RWPE1 (cell line): ENCODE measurements around the gene RCAN1.

Experiments used
- CTCF ChIA-PET: fragments of 350-600 bp; sonication (Branson Sonifier 250); formaldehyde crosslinking; extraction: SDS; loops from one replicate; lab custom pipeline; 2021; lab: Yijun Ruan, JAX
- POLR2A ChIA-PET: fragments of 400-600 bp; formaldehyde crosslinking; extraction: SDS; loops from one replicate; lab custom pipeline; 2020; ENCODE audit warnings: antibody characterized with exemption; ENCODE audit not compliant: low non-redundant PET; lab: Yijun Ruan, JAX
- DNase-seq: peaks from one replicate; pipeline ENCODE4 v3.0.0; 2012; ENCODE audit warnings: low spot score
- H3K27ac ChIP-seq: fragments of 450-650 bp; 2 replicates; pipeline ENCODE4 v1.5.1; 2017
- CTCF ChIP-seq: fragments of 450-650 bp; conservative IDR thresholded peaks from 2 replicates; pipeline ENCODE4 v1.5.1; 2017; ENCODE audit warnings: low read depth, mild to moderate bottlenecking

RCAN1 gene

GRCh38 chr21:34625030-34625593, 10.2 kb upstream of the RCAN1 start:
- ChIA-PET POLR2A (no interaction called here), CTCF (no interaction called here)
- no peak for DNase-seq
- no peak for TF ChIP-seq CTCF
- no peak overlapping the region for H3K27ac ChIP-seq

DNA sequence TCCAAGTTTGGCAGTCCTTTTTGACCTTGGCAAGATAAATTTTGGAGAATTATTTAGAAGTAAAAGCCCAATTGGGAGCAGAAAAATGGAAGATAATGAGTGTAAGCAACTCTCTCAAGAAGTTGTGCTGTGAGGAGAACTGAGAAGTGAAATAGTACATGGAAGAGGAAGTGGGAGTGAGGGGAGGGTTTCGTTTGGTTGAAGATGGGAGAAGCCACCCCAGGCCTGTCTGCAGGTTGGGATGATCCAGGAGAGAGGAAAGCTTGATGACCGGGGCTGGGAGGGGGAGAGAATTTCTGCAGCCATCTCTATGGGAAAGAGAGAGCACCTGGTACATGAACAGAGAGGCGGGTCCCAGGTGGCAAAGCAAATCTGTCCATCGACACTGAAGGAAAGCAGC, 8.6 kb upstream of the RCAN1 start:
- ChIA-PET POLR2A (no interaction called here), CTCF (no interaction called here)
- DNase-seq = no peak
- no peak overlapping the region for H3K27ac ChIP-seq
- TF ChIP-seq CTCF = no peak

DNA sequence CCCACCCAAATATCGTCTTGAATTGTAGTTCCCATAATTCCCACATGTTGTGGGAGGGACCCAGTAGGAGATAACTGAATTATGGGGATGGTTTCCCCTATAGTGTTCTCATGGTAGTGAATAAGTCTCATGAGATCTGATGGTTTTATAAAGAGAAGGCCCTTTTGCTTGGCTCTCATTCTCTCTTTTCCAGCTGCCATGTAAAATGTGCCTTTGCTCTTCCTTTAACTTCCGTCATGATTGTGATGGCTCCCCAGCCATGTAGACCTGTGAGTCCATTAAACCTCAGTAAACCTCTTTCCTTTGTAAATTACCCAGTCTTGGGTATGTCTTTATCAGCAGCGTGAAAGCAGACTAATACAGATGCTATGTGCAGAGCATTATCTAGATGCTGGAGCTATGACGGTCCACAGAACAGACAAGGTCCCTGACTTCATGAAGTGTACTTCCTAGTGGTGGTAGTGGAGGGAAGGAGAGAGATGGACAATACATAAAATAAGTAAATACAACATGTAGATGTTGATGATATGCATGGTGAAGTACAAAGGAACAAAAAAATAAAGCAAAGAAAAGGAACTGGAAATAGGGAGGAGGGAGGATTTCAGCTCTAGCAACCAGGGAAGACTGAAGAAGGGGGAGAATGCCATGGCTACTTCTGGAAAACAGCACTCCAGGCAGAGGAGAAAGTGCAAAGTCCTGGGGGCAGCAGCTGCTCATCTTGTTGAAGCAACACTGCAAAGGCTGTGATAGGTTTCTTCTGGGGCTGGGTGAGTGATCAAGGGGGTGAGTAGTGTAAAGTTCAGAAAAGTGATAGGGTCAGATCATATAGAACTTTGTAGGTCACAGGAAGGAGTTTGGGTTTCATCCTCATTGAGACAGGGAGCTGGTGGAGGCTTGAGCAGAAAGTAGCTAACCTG, 6.8 kb upstream of the RCAN1 start:
- no peak for TF ChIP-seq CTCF
- ChIA-PET POLR2A (no interaction called here), CTCF (interaction anchor here (1.7 kb wide), 1 partner anchor 19 kb away, joined by 6 read pairs; no protein-coding TSS in a partner anchor)
- no peak for DNase-seq
- H3K27ac ChIP-seq = no peak overlapping the region

GRCh38 chr21:34619841-34620665, 5.1 kb upstream of the RCAN1 start:
- ChIA-PET POLR2A (no interaction called here), CTCF (interaction anchor here (1.7 kb wide), 1 partner anchor 17 kb away, joined by 6 read pairs; no protein-coding TSS in a partner anchor)
- TF ChIP-seq CTCF = no peak
- no peak overlapping the region for H3K27ac ChIP-seq
- no peak for DNase-seq

DNA sequence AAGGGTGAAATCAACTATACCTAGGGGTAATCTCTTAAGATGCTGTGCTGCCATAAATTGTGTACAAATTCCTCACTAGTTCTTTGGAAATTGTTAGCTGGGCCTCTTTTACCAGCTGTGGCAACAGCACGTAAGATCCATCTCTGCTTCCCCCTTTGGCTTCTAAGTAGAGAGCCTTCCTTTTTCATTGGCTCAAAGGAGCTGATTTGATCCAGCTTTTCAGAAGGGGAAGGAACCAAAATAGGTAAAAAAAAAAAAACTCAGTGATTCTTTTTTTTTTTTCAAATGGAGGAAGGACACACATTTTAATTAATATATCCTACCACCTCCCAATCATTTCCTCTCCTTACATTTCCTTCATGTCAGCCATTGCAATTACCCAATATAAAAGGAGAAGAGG, 4.0 kb upstream of the RCAN1 start:
- no peak for TF ChIP-seq CTCF
- ChIA-PET CTCF (interaction anchor here (0.7 to 1.3 kb wide), 2 partner anchors 12 to 16 kb away, joined by 3 to 4 read pairs; no protein-coding TSS in a partner anchor), POLR2A (no interaction called here)
- H3K27ac ChIP-seq = no peak overlapping the region
- DNase-seq = no peak
